Thyroid gland (tissue), 4 donors: ENCODE measurements around the gene SDC3. TPM values are rescaled to one million over a fixed set of nuclear protein-coding genes. Genes with fewer than 3 reads are reported as not detected.

Source experiments
- DNase-seq, 2 donors: peaks; one replicate each; pipeline ENCODE4 v3.0.0-alpha.2; 2019
- H3K27ac ChIP-seq, 3 donors: fragments of 200-600 bp; sonication (generic); 1 replicate in 2 of 3; 2 replicates in 1 of 3; pipeline ENCODE4 v1.5.1; 2016 to 2019; ENCODE audit warnings: mild to moderate bottlenecking in 1 of 3, moderate library complexity in 1 of 3
- H3K27me3 ChIP-seq: fragments of 200-600 bp; sonication (generic); one replicate; pipeline ENCODE4 v1.5.1; 2019
- H3K36me3 ChIP-seq, 2 donors: fragments of 200-600 bp; sonication (generic); one replicate each; pipeline ENCODE4 v1.5.1; 2016 to 2019
- H3K4me1 ChIP-seq, 2 donors: fragments of 200-600 bp; sonication (generic); one replicate each; pipeline ENCODE4 v1.5.1; 2017 to 2019
- H3K4me3 ChIP-seq, 3 donors: fragments of 200-600 bp; sonication (generic); replicated peaks in 1 of 3; 1 replicate in 2 of 3; 2 replicates in 1 of 3; pipeline ENCODE4 v1.5.1; 2016; ENCODE audit warnings: mild to moderate bottlenecking in 1 of 3
- H3K9me3 ChIP-seq: fragments of 200-600 bp; sonication (generic); one replicate; pipeline ENCODE4 v1.5.1; 2017
- POLR2A ChIP-seq, 2 donors: fragments of 450-650 bp; IDR thresholded peaks; one replicate each; pipeline ENCODE4 v1.6.1; 2017; ENCODE audit warnings: antibody characterized with exemption in 2 of 2, mild to moderate bottlenecking in 2 of 2, moderate library complexity in 1 of 2
- WGBS, 2 donors: methylation state at CpG; one replicate each; pipeline ENCODE4 v1.1.5; 2017; 5-methylcytosine and 5-hydroxymethylcytosine counted together
- intact Hi-C: fragments of 100-400 bp; cut with DNase I; formaldehyde crosslinking; loops from one replicate; pipeline ENCODE4 v1.15.1; 2023
- total RNA-seq, 4 donors: library from RNA; depleted of rRNA; stranded (reverse); fragments of >200 nt; gene quantifications; one replicate each; pipeline ENCODE4 v1.2.3, GENCODE V29; 2016
- TF ChIP-seq, protein P1 (sequence below), 6 experiments: fragments of 200-600 bp in 3 of 6; fragments of 450-650 bp in 3 of 6; sonication (generic) in 3 of 6; IDR thresholded peaks; one replicate each; pipeline ENCODE4 v1.5.1; 2016 to 2019; ENCODE audit warnings: antibody characterized with exemption in 6 of 6, mild to moderate bottlenecking in 2 of 6, inconsistent platforms in 1 of 6, moderate library complexity in 1 of 6

The SDC3 gene
- total RNA-seq, 4 donors from 2014 or later: 13.2 to 19.5 (median 15.9) TPM

GRCh38 chr1:30890502-30891226 is 17.9 kb downstream of the SDC3 start:
- Histone ChIP-seq H3K4me3 (no peak overlapping the region), H3K27ac (no peak overlapping the region), H3K4me1 (peaks cover 9 to 19% of the 10 kb centered on the region in 2 donors), H3K36me3 (no peaks in the 10 kb centered on the region), H3K27me3 (no peaks in the 10 kb centered on the region), H3K9me3 (no peaks in the 10 kb centered on the region)
- DNase-seq: no peak
- TF ChIP-seq, protein P1, sequence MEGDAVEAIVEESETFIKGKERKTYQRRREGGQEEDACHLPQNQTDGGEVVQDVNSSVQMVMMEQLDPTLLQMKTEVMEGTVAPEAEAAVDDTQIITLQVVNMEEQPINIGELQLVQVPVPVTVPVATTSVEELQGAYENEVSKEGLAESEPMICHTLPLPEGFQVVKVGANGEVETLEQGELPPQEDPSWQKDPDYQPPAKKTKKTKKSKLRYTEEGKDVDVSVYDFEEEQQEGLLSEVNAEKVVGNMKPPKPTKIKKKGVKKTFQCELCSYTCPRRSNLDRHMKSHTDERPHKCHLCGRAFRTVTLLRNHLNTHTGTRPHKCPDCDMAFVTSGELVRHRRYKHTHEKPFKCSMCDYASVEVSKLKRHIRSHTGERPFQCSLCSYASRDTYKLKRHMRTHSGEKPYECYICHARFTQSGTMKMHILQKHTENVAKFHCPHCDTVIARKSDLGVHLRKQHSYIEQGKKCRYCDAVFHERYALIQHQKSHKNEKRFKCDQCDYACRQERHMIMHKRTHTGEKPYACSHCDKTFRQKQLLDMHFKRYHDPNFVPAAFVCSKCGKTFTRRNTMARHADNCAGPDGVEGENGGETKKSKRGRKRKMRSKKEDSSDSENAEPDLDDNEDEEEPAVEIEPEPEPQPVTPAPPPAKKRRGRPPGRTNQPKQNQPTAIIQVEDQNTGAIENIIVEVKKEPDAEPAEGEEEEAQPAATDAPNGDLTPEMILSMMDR (IDR thresholded peaks at IDR 0.05): no peak
- TF ChIP-seq POLR2A (IDR thresholded peaks at IDR 0.05): no peak
- intact Hi-C loops: no loop called here
- WGBS, 2 donors: 83 to 87% methylated on average over 5 to 6 of the region's 10 CpGs

DNA sequence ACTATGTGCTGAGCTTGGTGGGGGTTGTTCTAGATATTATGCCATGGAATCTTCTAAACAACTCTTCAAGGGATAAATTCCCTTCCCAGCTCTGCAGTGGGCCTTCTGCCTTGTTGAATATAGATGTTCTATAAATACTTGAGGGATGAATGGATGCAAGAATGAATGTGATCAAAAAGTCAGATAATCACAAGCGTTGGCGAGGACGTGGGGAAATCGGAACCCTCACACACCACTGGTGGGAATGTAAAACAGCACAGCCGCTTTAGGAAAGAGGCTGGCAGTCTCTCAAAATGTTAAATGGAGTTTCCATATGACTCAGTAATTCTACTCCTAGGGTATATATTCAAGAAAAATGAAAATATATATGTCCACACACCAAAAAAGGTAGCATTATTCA is 19.0 kb downstream of the SDC3 start:
- intact Hi-C loops: no loop called here
- no peak for DNase-seq
- Histone ChIP-seq H3K9me3 (no peaks in the 10 kb centered on the region), H3K27me3 (no peaks in the 10 kb centered on the region), H3K4me1 (peaks cover 9 to 19% of the 10 kb centered on the region in 2 donors), H3K4me3 (no peak overlapping the region), H3K27ac (no peak overlapping the region), H3K36me3 (no peaks in the 10 kb centered on the region)
- 95 to 97% methylated on average over 5 of the region's 5 CpGs for WGBS, 2 donors
- no peak for TF ChIP-seq POLR2A (IDR thresholded peaks at IDR 0.05)
- TF ChIP-seq, protein P1 (IDR thresholded peaks at IDR 0.05): no peak

GRCh38 chr1:30888975-30889374 is 19.6 kb downstream of the SDC3 start:
- intact Hi-C loops: no loop called here
- H3K4me3 ChIP-seq: no peak overlapping the region
- WGBS, 2 donors: 81 to 86% methylated on average over 3 of the region's 3 CpGs
- no peaks in the 10 kb centered on the region for H3K9me3 ChIP-seq
- peak overlapping the region in 2 of 3 donors; percentile 2 to 40 for H3K27ac ChIP-seq
- DNase-seq: no peak
- H3K4me1 ChIP-seq: peaks cover 9 to 19% of the 10 kb centered on the region in 2 donors
- TF ChIP-seq, protein P1 (IDR thresholded peaks at IDR 0.05): no peak
- TF ChIP-seq POLR2A (IDR thresholded peaks at IDR 0.05): no peak
- no peaks in the 10 kb centered on the region for H3K36me3 ChIP-seq
- no peaks in the 10 kb centered on the region for H3K27me3 ChIP-seq

DNA sequence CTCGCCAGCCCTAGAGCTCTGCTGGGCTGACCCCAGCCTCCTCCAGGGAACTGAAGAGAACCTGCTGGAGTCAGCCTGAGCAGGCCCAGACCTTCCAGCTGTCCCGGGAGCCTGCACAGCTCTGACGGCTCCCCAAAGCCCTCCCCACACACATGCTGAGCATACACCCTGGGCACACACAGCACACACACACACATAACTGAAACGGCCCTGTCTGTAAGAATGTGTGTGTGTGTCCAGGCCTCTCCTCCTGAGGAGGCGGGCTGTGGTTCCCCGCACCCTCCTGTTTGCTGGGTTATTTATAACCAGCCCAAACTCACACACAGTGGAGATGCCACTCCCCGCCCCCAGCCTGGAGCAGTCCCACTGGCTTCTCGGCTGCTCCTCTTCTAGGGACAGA is 20.2 kb downstream of the SDC3 start:
- intact Hi-C loops: no loop called here
- no peaks in the 10 kb centered on the region for H3K27me3 ChIP-seq
- peak; percentile 27 to 34 for DNase-seq
- H3K4me1 ChIP-seq: peaks cover 9 to 19% of the 10 kb centered on the region in 2 donors
- H3K9me3 ChIP-seq: no peaks in the 10 kb centered on the region
- 53 to 57% methylated on average over 6 to 7 of the region's 8 CpGs for WGBS, 2 donors
- TF ChIP-seq, protein P1 (IDR thresholded peaks at IDR 0.05): no peak
- no peak for TF ChIP-seq POLR2A (IDR thresholded peaks at IDR 0.05)
- peak overlapping the region in 1 of 3 donors; percentile 40 for H3K27ac ChIP-seq
- no peak overlapping the region for H3K4me3 ChIP-seq
- no peaks in the 10 kb centered on the region for H3K36me3 ChIP-seq

- H3K27me3 ChIP-seq: no peaks in the 10 kb centered on the region
- intact Hi-C loops: no loop called here
- TF ChIP-seq POLR2A (IDR thresholded peaks at IDR 0.05): no peak
- TF ChIP-seq, protein P1 (IDR thresholded peaks at IDR 0.05): no peak
- no peaks in the 10 kb centered on the region for H3K36me3 ChIP-seq
- DNase-seq: no peak
- 81 to 83% methylated on average over 10 of the region's 10 CpGs for WGBS, 2 donors
- peaks cover 9 to 19% of the 10 kb centered on the region in 2 donors for H3K4me1 ChIP-seq
- H3K4me3 ChIP-seq: no peak overlapping the region
- no peaks in the 10 kb centered on the region for H3K9me3 ChIP-seq
- no peak overlapping the region for H3K27ac ChIP-seq
Measured at GRCh38 chr1:30887485-30888315, 20.9 kb downstream of the SDC3 start.
